Gastrocnemius medialis (tissue), 4 donors: ENCODE data around the gene SERF1B. TPM values are rescaled to one million over a fixed set of nuclear protein-coding genes. Genes with fewer than 3 reads are reported as not detected.
"Not testable (repeated sequence)": the region's sequence is repeated elsewhere in the genome, so short reads cannot be mapped to it uniquely, and the experiment has no call there.

ENCODE experiments used
- ATAC-seq, 2 donors: fragments of 150-250 bp; one replicate each; pipeline ENCODE4 v1.9.1; 2016
- DNase-seq, 2 donors: peaks; one replicate each; pipeline ENCODE4 v3.0.0-alpha.2; 2019
- H3K27ac ChIP-seq, 4 donors: fragments of 200-600 bp; sonication (generic); 1 replicate in 1 of 4; 2 replicates in 3 of 4; pipeline ENCODE4 v1.5.1; 2016 to 2018; ENCODE audit warnings: mild to moderate bottlenecking in 2 of 4, moderate library complexity in 1 of 4
- H3K27me3 ChIP-seq, 3 donors: fragments of 200-600 bp; sonication (generic) in 2 of 3; 1 replicate in 1 of 3; 2 replicates in 2 of 3; pipeline versions ENCODE4 v1.5.1 to v1.6.0; 2016 to 2019; ENCODE audit warnings: mild to moderate bottlenecking in 1 of 3, moderate library complexity in 1 of 3
- H3K36me3 ChIP-seq, 2 donors: fragments of 200-600 bp; sonication (generic) in 1 of 2; one replicate each; pipeline ENCODE4 v1.5.1; 2017 to 2018
- H3K4me1 ChIP-seq, 2 donors: fragments of 200-600 bp; sonication (generic) in 1 of 2; one replicate each; pipeline ENCODE4 v1.5.1; 2016 to 2017; ENCODE audit warnings: mild to moderate bottlenecking in 2 of 2
- H3K4me3 ChIP-seq, 4 donors: fragments of 200-600 bp; sonication (generic) in 3 of 4; 1 replicate in 1 of 4; 2 replicates in 3 of 4; pipeline ENCODE4 v1.5.1; 2016 to 2019; ENCODE audit warnings: mild to moderate bottlenecking in 2 of 4
- H3K9me3 ChIP-seq, 3 donors: fragments of 200-600 bp; sonication (generic) in 2 of 3; 1 replicate in 1 of 3; 2 replicates in 2 of 3; pipeline ENCODE4 v1.5.1; 2016 to 2019
- in situ Hi-C, 4 donors: fragments of 200-750 bp; cut with MboI; loops; one replicate each; pipeline versions ENCODE4 v1.15.0 to v1.8.0; 2017; ENCODE audit warnings: low sequenced_read_pairs in 4 of 4
- intact Hi-C: fragments of 100-400 bp; cut with DNase I; formaldehyde crosslinking; loops from one replicate; pipeline ENCODE4 v1.15.1; 2023; ENCODE audit warnings: low total_unique reads
- total RNA-seq, 4 donors: library from RNA; depleted of rRNA; stranded (reverse); fragments of >200 nt; gene quantifications; one replicate each; pipeline versions ENCODE4 v1.1.0 to v1.2.3, GENCODE V29; 2016

SERF1B gene
- total RNA-seq = 10 to 100 TPM; 34.7 to 53.8 (median 38.7) TPM

DNA sequence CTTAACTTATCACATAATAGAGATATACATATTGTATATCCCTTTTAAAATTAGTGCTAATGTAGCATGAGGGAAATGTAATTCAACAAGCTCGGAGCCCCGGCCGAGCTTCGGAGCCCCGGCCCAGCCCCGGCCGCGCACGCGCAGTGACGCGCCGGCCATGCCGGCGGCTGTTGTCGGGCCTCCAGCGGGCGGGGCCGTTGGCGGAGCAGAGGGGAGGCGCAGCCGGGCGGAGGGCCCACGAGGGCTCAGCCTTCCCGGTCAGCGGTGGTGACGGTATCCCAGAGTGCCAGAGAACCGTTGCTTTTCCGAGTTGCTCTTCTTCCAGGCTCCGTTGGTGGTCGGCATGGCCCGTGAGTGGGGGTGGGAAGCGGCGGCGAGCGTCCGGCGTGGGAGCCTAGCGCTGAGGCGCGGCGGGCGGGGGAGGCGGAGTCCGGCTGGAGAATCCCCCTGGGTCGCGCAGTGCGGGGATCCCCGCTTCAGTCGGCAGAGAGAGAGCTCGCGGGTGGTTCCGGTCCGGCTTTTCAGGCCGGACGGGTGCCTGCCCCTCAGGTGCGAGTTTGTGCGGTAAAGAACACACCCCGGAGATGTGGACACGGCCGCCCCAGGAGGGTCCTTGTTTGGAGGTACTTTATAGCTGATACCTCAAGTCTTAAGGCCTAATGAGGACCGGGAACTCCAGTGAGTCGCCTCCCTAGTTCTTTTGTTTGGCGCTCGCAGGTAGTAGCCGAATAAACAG lies at the start of gene SERF1B:
Gene SERF1B, plus strand, starts transcription at position 146 of the 739 bp plus-strand sequence. Its CDS starts 201 bp downstream, at position 347.
- H3K4me1 ChIP-seq, DNase-seq, H3K4me3 ChIP-seq, in situ Hi-C loops, H3K27me3 ChIP-seq, H3K36me3 ChIP-seq, H3K27ac ChIP-seq, intact Hi-C loops, H3K9me3 ChIP-seq: not testable (repeated sequence)
- ATAC-seq = peak; percentile 93 to 94

DNA sequence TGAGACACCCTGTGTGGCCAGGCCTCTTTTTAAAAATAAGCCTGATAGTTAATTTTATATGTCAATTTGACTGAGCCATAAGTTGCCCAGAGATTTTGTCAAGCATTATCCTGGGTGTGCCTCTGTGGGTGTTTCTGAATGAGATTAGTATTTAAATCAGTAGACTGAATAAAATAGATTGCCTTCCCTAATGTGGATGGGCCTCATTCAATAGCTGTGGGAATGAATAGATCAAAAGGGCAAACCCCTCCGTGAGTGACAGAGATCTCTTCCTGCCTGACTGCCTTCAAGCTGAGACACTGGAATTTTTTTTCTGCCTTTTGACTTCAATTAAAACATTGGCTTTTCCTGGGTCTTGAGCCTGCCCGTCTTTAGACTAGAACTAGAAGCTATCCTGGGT lies 33.3 kb upstream of the SERF1B start:
- in situ Hi-C loops, DNase-seq, H3K27me3 ChIP-seq, intact Hi-C loops, H3K4me1 ChIP-seq, H3K27ac ChIP-seq, H3K4me3 ChIP-seq, ATAC-seq, H3K36me3 ChIP-seq, H3K9me3 ChIP-seq: not testable (repeated sequence)

DNA sequence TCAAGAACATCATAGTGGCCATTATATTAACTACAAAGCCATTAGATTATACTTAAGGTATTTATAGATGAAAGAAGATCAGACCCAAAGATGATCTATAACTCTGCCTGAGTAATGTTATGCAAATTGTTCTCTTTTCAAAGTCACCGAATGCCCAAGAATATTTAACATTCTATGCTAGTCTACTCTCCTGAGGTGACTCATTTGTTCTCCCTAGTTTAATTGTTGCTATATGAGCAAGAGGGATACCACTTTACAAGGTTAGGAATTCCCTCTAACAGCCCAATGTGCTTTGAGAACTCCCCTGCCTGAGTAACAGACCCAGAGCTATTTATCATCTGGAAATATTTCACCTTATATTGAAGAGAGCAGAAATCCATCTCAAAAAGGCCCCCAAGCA lies 29.5 kb upstream of the SERF1B start:
- H3K27me3 ChIP-seq, in situ Hi-C loops, ATAC-seq, H3K9me3 ChIP-seq, DNase-seq, H3K27ac ChIP-seq, intact Hi-C loops, H3K4me1 ChIP-seq, H3K36me3 ChIP-seq, H3K4me3 ChIP-seq: not testable (repeated sequence)

DNA sequence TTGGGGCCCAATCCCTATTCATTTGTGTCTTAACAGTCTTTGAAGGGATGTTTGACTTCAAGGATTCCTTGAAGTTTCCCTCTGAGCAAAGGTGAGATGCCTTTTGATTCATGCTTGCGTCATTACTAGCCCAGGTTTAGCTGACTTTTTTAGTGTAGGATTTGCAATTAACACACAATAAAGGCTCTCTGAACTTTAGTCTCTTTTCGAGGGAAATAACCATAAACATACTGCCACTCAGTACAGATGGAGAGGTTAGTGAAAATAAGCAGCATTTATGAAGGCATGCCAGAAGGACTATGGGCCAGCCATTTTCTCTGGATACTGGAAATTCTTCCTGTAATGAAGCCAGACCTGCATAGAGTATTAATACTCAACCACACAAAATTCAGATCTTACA lies 4.4 kb upstream of the SERF1B start:
- H3K4me1 ChIP-seq, H3K36me3 ChIP-seq, H3K27me3 ChIP-seq, in situ Hi-C loops, H3K9me3 ChIP-seq, DNase-seq, H3K4me3 ChIP-seq, intact Hi-C loops, ATAC-seq, H3K27ac ChIP-seq: not testable (repeated sequence)

DNA sequence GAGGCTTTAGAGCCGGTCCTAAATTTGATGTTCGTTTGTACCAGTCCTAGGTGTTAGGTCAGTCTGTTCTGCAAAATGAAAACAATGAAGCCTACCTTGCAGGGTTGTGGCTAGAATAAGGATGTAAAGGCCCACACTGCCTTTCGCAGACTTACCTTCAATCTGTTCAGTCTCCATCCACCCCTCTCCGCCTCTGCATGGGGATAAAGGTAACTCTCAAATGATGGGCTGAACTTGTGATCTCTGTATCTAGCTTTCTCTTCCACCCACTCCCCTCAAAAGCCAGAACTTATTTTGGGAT lies 744 bp downstream of the SERF1B start:
- H3K27ac ChIP-seq, H3K4me3 ChIP-seq, H3K4me1 ChIP-seq, DNase-seq, H3K9me3 ChIP-seq, intact Hi-C loops, in situ Hi-C loops, H3K27me3 ChIP-seq, H3K36me3 ChIP-seq: not testable (repeated sequence)
- peak; percentile 37 to 48 for ATAC-seq

DNA sequence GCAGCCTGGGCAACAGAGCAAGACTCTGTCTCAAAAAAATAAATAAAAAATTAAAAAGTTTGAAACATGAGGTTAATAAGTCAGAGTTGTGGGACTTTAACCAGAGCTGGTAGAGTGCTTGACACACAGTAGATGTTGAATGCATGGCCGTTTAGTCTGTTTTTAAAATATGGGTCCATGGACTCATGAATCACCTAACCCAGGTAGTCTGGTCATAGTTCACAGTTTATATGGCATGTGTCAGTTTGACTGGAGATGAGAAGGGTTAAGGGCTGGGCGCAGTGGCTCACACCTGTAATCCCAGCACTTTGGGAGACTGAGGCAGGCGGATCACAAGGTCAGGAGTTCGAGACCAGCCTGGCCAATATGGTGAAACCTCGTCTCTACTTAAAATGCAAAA lies 6.2 kb downstream of the SERF1B start:
- ATAC-seq, H3K9me3 ChIP-seq, H3K27me3 ChIP-seq, H3K36me3 ChIP-seq, in situ Hi-C loops, H3K4me3 ChIP-seq, intact Hi-C loops, H3K4me1 ChIP-seq, H3K27ac ChIP-seq, DNase-seq: not testable (repeated sequence)

DNA sequence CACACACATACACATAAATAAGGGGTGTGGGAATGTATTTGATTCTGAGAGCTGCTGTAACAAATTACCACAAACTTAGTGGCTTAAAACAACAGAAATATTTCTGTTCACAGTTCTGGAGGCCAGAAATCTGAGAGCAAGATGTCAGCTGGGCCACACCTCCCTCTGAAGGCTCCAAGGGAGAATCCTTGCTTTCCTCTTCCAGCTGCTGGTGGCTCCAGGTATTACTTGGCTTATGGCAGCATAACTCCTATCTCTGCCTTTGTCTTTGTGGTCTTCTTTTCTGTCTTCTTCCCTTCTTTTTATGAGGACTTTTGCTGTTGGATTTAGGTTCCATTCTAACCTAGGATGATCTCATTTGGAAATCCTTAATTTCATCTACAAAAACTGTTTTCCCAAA lies 16.4 kb downstream of the SERF1B start:
- H3K27ac ChIP-seq, ATAC-seq, H3K27me3 ChIP-seq, H3K4me3 ChIP-seq, intact Hi-C loops, in situ Hi-C loops, DNase-seq, H3K4me1 ChIP-seq, H3K9me3 ChIP-seq, H3K36me3 ChIP-seq: not testable (repeated sequence)

DNA sequence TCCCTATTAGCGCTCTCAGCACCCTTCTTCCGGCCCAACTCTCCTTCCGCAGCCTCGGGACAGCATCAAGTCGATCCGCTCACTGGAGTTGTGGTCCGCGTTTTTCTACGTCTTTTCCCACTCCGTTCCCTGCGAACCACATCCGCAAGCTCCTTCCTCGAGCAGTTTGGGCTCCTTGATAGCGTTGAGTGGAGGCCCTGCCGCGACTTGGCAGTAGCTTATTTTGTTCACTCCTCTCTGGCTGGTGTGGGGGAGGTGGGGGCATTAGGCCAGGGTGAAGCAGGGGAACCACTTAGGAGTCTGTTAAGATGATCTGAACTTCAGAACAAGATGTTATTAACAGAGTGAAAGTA lies 24.7 kb downstream of the SERF1B start:
- in situ Hi-C loops, H3K36me3 ChIP-seq, H3K27ac ChIP-seq, H3K27me3 ChIP-seq, H3K4me1 ChIP-seq, H3K4me3 ChIP-seq, DNase-seq, intact Hi-C loops, H3K9me3 ChIP-seq: not testable (repeated sequence)
- peak; percentile 34 to 52 for ATAC-seq

DNA sequence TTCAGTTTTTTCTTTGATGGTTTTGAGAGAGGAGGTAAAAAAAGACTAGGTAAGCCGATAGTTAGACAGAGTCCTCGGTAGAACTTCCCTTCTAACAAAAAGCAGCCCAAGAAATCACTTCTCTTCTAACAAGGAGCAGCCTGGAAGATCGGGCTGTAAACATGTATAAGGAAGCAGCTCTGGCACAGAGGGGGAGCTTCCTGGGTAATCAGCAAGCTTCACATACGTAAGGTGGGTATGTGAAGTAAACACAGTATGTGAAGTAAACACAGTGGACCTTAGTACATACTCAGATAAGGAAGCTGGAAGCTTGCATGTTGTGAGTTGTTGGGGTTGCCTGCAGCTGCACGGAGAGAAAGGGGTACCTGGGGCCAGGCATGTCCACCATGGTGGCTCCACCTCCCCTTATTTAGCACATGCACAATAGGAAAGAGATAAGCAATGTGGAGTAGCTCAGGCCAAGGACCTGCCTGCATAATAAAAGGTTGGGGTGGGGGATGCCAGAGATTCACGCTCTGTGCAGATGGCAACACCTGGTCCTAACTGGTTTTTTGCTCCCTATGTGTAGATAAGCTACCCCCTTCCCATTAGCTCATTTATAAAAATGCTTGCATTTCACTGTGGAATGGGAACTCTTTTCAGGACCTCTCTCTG lies 31.4 kb downstream of the SERF1B start:
- H3K9me3 ChIP-seq, DNase-seq, intact Hi-C loops, H3K4me1 ChIP-seq, H3K27ac ChIP-seq, ATAC-seq, H3K27me3 ChIP-seq, H3K36me3 ChIP-seq, in situ Hi-C loops, H3K4me3 ChIP-seq: not testable (repeated sequence)

DNA sequence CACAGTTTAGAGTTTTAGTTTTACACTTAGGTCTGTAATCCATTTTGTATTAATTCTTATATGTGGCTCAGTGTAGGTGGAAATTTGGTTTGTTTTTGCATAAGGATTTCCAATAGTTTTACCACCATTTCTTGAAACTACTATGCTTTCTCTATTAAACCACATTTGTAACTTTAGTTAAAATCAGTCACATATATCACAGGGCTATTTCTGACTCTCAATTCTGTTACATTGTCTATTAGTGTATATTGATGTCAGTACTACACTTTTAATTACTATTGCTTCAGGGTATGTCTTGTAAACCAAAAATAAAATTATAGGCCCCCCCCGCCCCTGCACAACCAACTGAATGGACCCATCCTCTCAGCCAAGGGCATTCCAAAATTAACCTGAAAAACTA lies 32.1 kb downstream of the SERF1B start:
- in situ Hi-C loops, H3K4me3 ChIP-seq, H3K36me3 ChIP-seq, DNase-seq, H3K27ac ChIP-seq, H3K9me3 ChIP-seq, ATAC-seq, H3K4me1 ChIP-seq, H3K27me3 ChIP-seq, intact Hi-C loops: not testable (repeated sequence)

DNA sequence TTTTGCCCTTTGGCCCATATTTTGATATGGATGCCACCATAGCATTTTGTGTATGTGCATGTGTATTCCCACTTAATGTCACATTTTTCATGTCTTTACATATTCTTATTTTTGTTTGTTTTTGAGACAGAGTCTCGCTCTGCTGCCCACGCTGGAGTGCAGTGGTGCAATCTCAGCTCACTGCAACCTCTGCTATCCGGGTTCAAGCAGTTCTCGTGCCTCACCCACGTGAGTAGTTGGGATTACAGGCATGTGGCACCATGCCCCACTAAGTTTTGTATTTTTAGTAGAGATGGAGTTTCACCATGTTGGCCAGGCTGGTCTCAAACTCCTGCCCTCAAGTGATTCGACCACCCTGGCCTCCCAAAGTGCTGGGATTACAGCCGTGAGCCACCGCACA lies 52.6 kb downstream of the SERF1B start:
- H3K27me3 ChIP-seq, H3K4me1 ChIP-seq, H3K27ac ChIP-seq, H3K36me3 ChIP-seq, intact Hi-C loops, DNase-seq, H3K4me3 ChIP-seq, in situ Hi-C loops, ATAC-seq, H3K9me3 ChIP-seq: not testable (repeated sequence)

DNA sequence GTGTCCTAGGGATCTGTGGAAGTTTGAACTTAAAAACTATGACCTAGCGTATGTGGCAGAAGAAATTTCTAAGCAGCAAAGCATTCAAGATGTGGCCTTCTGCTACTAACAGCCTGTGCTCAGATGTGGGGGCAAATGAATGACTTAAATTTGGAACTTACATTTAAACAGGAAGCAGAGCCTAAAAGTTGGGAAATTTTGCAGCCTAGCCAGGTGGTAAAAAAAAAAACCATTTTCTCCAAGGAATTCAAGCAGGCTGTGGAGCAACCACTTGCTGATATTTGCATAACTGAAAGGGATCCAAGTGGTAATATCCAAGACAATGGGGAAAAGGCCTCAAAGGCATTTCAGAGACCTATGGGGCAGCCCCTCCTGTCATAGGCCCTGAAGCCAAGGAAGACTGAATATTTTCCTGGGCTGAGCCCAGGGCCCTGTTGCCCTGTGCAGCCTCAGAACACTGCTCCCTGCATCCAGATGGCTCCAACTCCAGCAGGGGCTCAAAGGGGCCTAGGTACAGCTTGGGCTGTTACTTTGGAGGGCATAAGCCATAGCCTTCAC lies 63.9 kb downstream of the SERF1B start:
- H3K4me3 ChIP-seq, H3K9me3 ChIP-seq, in situ Hi-C loops, H3K27ac ChIP-seq, DNase-seq, H3K4me1 ChIP-seq, H3K27me3 ChIP-seq, intact Hi-C loops, H3K36me3 ChIP-seq, ATAC-seq: not testable (repeated sequence)
